HepG2 (cell line): Measurements from ENCODE around the gene TRIM7. TPM values are rescaled to one million over a fixed set of nuclear protein-coding genes. Genes with fewer than 3 reads are reported as not detected.

ENCODE experiments used
- ARID2 ChIP-seq: sonication (generic); formaldehyde crosslinking; IDR thresholded peaks from 2 replicates; pipeline ENCODE4 v1.8.1; 2022; ENCODE audit warnings: mild to moderate bottlenecking, missing genetic modification reagents, borderline replicate concordance
- FOXP4 ChIP-seq: sonication (generic); formaldehyde crosslinking; IDR thresholded peaks from 2 replicates; pipeline ENCODE4 v1.4.0; 2020; ENCODE audit warnings: missing genetic modification reagents
- GABPA ChIP-seq, 2 experiments: IDR thresholded peaks; 2 replicates each; pipeline ENCODE4 v1.6.1; 2011 to 2016; ENCODE audit warnings: low read depth in 2 of 2, low read length in 1 of 2, missing biosample characterization in 1 of 2, missing genetic modification characterization in 1 of 2
- KAT7 ChIP-seq: IDR thresholded peaks from 2 replicates; pipeline ENCODE4 v1.6.1; 2018; ENCODE audit warnings: borderline replicate concordance, missing compliant biosample characterization
- MED8 ChIP-seq: sonication (generic); formaldehyde crosslinking; IDR thresholded peaks from 2 replicates; pipeline ENCODE4 v1.8.1; 2023; ENCODE audit warnings: mild to moderate bottlenecking, missing genetic modification reagents; ENCODE audit not compliant: insufficient replicate concordance
- NFAT5 ChIP-seq: sonication (generic); formaldehyde crosslinking; IDR thresholded peaks from 2 replicates; pipeline ENCODE4 v1.4.0; 2020; ENCODE audit warnings: missing genetic modification reagents
- NFIB ChIP-seq: sonication (generic); formaldehyde crosslinking; IDR thresholded peaks from 2 replicates; pipeline ENCODE4 v1.9.0; 2021; ENCODE audit warnings: missing genetic modification reagents, mild to moderate bottlenecking, borderline replicate concordance
- POLR2AphosphoS2 ChIP-seq: IDR thresholded peaks from 2 replicates; pipeline ENCODE4 v1.6.1; 2011; ENCODE audit warnings: low read depth, low read length, improper control_type of control experiment
- RAD21 ChIP-seq: fragments of 450-650 bp; formaldehyde crosslinking; IDR thresholded peaks from 2 replicates; pipeline ENCODE4 v1.5.0; 2020; ENCODE audit warnings: mild to moderate bottlenecking
- RBAK ChIP-seq: sonication (generic); formaldehyde crosslinking; IDR thresholded peaks from 2 replicates; pipeline ENCODE4 v1.5.1; 2020; ENCODE audit warnings: mild to moderate bottlenecking, missing genetic modification reagents
- SCMH1 ChIP-seq: sonication (generic); formaldehyde crosslinking; IDR thresholded peaks from 2 replicates; pipeline ENCODE4 v1.9.0; 2021; ENCODE audit warnings: missing genetic modification reagents, mild to moderate bottlenecking, borderline replicate concordance
- SKI ChIP-seq: fragments of 450-650 bp; IDR thresholded peaks from one replicate; pipeline ENCODE4 v1.6.1; 2018; ENCODE audit warnings: mild to moderate bottlenecking; ENCODE audit not compliant: partially characterized antibody
- TARDBP ChIP-seq: sonication (generic); formaldehyde crosslinking; IDR thresholded peaks from 2 replicates; pipeline ENCODE4 v1.8.0; 2022; ENCODE audit warnings: mild to moderate bottlenecking, missing genetic modification reagents
- ZBTB26 ChIP-seq: IDR thresholded peaks from 2 replicates; pipeline ENCODE4 v1.6.1; 2016; ENCODE audit warnings: missing compliant biosample characterization, missing genetic modification reagents, borderline replicate concordance
- ZBTB38 ChIP-seq: sonication (generic); formaldehyde crosslinking; IDR thresholded peaks from 2 replicates; pipeline ENCODE4 v1.5.1; 2020; ENCODE audit warnings: mild to moderate bottlenecking, missing genetic modification reagents
- ZFP36L1 ChIP-seq: sonication (generic); formaldehyde crosslinking; IDR thresholded peaks from 2 replicates; pipeline ENCODE4 v1.8.0; 2022; ENCODE audit warnings: mild to moderate bottlenecking, missing genetic modification reagents, moderate library complexity
- ZFP62 ChIP-seq: sonication (generic); formaldehyde crosslinking; IDR thresholded peaks from 2 replicates; pipeline ENCODE4 v1.4.0; 2020; ENCODE audit warnings: missing genetic modification reagents
- ZMYM4 ChIP-seq: sonication (generic); formaldehyde crosslinking; IDR thresholded peaks from 2 replicates; pipeline ENCODE4 v1.8.1; 2023; ENCODE audit warnings: mild to moderate bottlenecking, missing genetic modification reagents
- ZNF264 ChIP-seq: sonication (generic); formaldehyde crosslinking; IDR thresholded peaks from 2 replicates; pipeline ENCODE4 v1.4.0; 2020; ENCODE audit warnings: missing genetic modification reagents
- ZNF460 ChIP-seq: sonication (generic); formaldehyde crosslinking; IDR thresholded peaks from 2 replicates; pipeline ENCODE4 v1.5.1; 2020; ENCODE audit warnings: missing genetic modification reagents, mild to moderate bottlenecking, borderline replicate concordance
- ZNF674 ChIP-seq: sonication (generic); formaldehyde crosslinking; IDR thresholded peaks from 2 replicates; pipeline ENCODE4 v1.5.0; 2020; ENCODE audit warnings: low read depth, mild to moderate bottlenecking, missing genetic modification reagents
- ZSCAN25 ChIP-seq: sonication (generic); formaldehyde crosslinking; IDR thresholded peaks from 2 replicates; pipeline ENCODE4 v1.8.0; 2022; ENCODE audit warnings: mild to moderate bottlenecking, missing genetic modification reagents
- polyA plus RNA-seq, 8 experiments: library from polyadenylated mRNA; depleted of rRNA in 3 of 8; stranded (reverse) in 7 of 8; unstranded in 1 of 8; fragments of >200 nt; fragmentation: Illumina TruSeq in 4 of 8; extraction: Trizol in 4 of 8; gene quantifications; 2 replicates each; pipeline versions ENCODE4 v1.2.1 to v1.2.3, GENCODE V29; 2011 to 2016; ENCODE audit warnings: low read depth in 4 of 8, missing spikeins in 1 of 8, mixed read lengths in 1 of 8; ENCODE audit not compliant: insufficient read depth in 1 of 8
- total RNA-seq, 5 experiments: library from RNA; depleted of rRNA; stranded (reverse); fragments of >200 nt; fragmentation: Illumina TruSeq; extraction: Trizol; gene quantifications; 2 replicates each; pipeline ENCODE4 v1.2.3, GENCODE V29; 2016; ENCODE audit warnings: low read depth in 1 of 5

Gene TRIM7
- total and polyA plus RNA-seq, 2 of the 13 experiments (the other 11 are each of a cell fraction or from before 2014, with no cell fraction given), result 0.13 TPM; not detected in 1

GRCh38 chr5:181159286-181160151 is 45.5 kb downstream of the TRIM7 start (continued):
- TF ChIP-seq ZFP36L1 (no peak), ZNF460 (CRISPR knock-in tag) (no peak), ZBTB26 (CRISPR knock-in tag) (no peak), POLR2AphosphoS2 (no peak), SKI (no peak), ZFP62 (CRISPR knock-in tag) (no peak), ZNF674 (CRISPR knock-in tag) (no peak), SCMH1 (no peak), FOXP4 (CRISPR knock-in tag) (0 out of 2 replicates have a peak, but pooled peaks have one; percentile 21), ZBTB38 (CRISPR knock-in tag) (no peak), GABPA (IDR thresholded peaks at IDR 0.05; ENCODE audit: low read depth, low read length) (no peak), GABPA (CRISPR knock-in tag; IDR thresholded peaks at IDR 0.05; ENCODE audit: low read depth) (no peak), ZNF264 (CRISPR knock-in tag) (no peak; the same call in 1 of the 2 replicates), ZSCAN25 (CRISPR knock-in tag) (no peak), RAD21 (CRISPR knock-in tag) (peak; percentile 67), TARDBP (CRISPR knock-in tag) (no peak), KAT7 (CRISPR knock-in tag) (no peak), NFAT5 (CRISPR knock-in tag) (no peak), MED8 (CRISPR knock-in tag) (no peak), NFIB (CRISPR knock-in tag) (no peak), ZMYM4 (CRISPR knock-in tag) (no peak), RBAK (CRISPR knock-in tag) (no peak), ARID2 (CRISPR knock-in tag) (no peak)
